NCI-H128 (cell line): ENCODE results near the gene IGSF22.

Experiments
- DNase-seq: peaks from one replicate; lab custom pipeline; 2025; ENCODE audit not compliant: unreplicated experiment; lab: John Stamatoyannopoulos, UW

The IGSF22 gene

GRCh38 chr11:18745251-18745650, 19.3 kb upstream of the IGSF22 start:
- no peak for DNase-seq

DNA sequence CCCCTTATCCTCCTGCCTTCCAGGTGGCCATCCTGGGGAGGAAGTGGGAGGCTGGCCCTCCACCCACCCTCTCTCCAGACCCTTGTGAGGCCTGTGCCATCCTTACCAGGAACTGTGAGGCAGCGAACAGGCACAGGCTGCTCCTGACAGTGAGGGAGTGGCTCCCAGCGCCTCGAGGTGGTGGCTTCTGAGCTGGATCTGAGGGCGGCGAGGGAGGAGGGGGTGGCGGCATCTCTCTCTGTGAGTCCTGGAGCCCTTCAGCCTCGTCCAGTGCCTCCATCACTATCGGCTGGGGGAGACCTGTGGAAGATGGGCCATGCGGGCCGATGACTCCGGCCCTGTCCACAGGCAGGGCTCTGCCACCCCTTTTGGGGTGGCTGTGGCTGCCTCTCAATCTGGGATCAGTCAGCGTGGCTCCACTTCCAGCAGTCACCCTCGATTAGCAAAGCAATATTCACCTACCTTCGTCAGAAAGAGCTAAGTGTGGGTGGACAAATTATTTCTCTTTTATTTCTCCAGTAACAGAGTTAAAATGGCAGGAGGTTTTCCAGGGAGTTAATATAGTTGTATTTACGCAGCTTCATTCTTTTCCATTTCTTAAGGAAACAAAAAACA, 18.0 kb upstream of the IGSF22 start:
- no peak for DNase-seq

GRCh38 chr11:18743365-18743764, 17.4 kb upstream of the IGSF22 start:
- DNase-seq, result no peak

GRCh38 chr11:18741783-18742182, 15.8 kb upstream of the IGSF22 start:
- no peak for DNase-seq

GRCh38 chr11:18739685-18740084, 13.7 kb upstream of the IGSF22 start:
- DNase-seq, result no peak

DNA sequence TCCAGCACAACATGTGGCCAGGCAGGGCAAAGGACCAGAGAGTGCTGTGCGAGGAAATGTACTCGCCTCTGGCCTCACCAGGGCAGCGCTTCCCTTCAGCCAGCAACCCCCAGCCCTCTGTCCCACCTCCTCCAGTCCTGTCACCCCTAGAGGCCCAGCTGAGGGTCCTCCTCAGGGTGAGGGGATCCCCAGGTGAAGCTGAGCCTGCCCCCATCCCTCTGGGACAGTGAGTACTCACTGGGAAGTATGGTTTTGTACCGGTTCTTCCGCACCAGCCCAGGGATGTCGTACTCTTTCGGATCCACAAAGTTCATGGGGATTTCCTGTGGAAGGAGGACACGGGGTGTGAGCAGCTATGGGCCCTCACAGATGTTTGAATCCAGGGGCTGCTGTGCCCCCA, 11.7 kb upstream of the IGSF22 start:
- no peak for DNase-seq

DNA sequence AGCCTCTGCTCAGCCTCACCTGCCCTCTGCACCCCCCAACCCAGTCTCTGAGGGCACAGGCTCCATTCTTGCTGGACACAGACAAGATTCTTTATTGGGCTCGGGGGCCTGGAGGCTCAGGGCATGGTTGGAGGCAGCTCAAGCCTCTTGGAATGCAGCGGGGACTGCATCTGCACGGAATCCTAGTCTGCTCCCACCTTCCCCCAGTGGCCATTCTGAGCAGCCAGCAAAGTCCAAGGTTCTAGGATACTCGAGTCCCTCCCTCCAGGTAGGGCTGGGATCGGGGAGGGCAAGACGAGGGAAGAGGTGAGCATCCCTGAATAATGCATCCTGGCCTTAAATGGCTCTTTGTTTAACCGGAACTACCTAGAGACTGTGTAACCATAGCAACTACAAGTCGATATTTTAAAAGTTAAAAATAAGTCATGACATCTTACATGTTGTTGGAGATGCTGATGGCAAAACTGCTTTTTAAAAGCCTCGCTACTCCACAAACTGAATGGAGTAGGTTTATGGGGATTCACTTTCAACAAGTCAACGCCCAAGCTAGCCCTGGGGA, 10.7 kb upstream of the IGSF22 start:
- DNase-seq, result no peak

GRCh38 chr11:18733202-18733601, 7.2 kb upstream of the IGSF22 start:
- no peak for DNase-seq

DNA sequence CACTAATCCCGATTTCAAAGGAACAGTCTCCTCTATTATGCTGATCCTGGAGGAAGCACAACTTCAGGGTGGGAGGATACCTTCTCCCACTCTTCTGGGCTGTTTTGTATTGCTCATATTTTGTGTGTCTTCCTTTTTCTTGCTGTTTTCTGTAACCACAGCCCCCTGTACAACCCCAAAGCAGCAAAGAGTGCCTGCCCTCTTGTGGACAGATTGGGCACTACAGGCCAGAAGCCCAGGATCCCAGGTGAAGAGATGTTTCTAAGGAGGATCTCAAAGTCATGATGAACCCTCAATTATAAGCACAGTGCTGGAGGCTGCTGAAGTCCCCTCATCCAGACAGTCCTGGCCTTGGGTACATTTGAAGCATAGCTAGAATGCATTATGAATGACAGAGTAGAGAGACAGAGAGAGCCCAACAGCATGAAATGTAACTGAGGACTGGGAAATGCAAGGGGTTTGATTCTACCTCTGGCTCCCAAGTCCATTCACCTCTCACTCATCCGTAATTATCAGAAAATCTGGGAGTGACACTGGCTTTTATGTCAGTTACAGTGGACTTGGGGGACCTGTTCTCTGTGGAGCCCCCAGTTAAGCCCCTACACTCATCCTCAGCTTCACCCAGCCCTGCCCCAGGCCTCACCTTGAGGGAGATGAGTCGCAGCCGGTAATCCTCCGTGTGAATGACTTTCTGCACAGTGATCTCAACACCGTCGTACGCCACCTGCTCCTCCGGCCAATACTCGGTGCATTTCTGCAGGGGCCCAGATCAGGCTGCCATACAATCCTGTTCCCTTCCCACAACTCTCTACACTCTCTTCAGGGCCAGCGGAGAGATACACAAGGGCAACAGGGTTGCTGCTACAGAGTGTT, 6.2 kb upstream of the IGSF22 start:
- DNase-seq, result peak; percentile 12

GRCh38 chr11:18731441-18731840, 5.5 kb upstream of the IGSF22 start:
- DNase-seq, result no peak

DNA sequence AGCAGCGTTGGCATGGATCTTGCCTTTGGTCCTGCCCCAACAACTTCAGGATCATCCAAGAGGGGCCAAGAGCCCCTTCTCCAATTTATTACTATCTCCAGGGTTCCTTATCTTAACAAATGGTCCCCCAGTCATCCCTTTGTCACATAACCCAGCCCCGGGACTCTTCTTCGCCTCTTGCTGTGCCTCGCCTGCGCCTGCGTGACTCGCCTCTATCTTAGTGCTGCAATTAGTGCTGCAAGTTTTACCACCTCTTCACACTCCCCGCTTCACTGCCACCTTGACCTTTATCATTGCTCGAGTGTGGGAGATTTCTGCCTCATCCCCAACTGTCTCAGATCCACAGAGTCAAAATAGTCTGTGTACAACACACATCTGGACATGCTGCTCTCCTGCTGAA, 4.0 kb upstream of the IGSF22 start:
- DNase-seq, result no peak

- DNase-seq, result no peak
Measured at GRCh38 chr11:18729426-18729825, 3.4 kb upstream of the IGSF22 start.

GRCh38 chr11:18728658-18729057, 2.7 kb upstream of the IGSF22 start:
- DNase-seq, result no peak

DNA sequence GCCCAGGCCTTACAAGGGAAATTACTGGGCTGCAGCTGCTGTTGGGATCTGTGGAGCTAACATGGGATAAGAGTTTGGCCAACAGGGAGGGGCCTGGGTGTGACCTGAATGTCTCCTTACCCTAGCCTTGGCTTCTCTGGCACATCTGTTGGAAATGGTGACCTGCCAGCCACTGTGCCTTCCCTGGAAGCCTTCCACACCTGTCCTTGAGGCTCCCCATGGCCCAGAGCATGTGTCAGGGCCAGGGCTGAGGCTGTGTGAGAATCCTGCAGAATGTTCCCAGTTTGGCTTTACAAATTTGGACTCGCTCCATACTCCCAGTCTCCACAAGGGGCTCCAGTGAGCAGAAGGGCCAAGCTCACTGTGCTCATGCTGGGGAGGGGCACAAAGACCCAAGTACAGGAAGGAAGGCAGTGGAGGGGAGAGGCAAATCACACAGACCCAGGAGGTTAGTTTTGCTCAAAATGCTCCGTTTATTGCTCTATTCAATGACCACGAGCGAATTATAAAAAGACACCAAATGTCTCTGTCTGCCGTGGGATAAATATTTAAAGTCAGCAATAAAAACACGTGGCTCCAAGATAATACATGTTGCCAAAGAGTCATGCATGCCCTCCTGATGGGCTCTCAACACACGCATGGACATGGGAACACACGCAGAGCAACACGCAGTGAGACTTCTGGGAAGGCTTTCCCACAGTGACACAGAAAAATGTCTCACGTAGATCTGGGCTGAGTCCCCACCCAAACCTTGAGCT, 1.7 kb upstream of the IGSF22 start:
- no peak for DNase-seq

- DNase-seq, result no peak
Measured at GRCh38 chr11:18723991-18724390, 2.0 kb downstream of the IGSF22 start.

GRCh38 chr11:18722293-18722637, 3.7 kb downstream of the IGSF22 start:
- no peak for DNase-seq

DNA sequence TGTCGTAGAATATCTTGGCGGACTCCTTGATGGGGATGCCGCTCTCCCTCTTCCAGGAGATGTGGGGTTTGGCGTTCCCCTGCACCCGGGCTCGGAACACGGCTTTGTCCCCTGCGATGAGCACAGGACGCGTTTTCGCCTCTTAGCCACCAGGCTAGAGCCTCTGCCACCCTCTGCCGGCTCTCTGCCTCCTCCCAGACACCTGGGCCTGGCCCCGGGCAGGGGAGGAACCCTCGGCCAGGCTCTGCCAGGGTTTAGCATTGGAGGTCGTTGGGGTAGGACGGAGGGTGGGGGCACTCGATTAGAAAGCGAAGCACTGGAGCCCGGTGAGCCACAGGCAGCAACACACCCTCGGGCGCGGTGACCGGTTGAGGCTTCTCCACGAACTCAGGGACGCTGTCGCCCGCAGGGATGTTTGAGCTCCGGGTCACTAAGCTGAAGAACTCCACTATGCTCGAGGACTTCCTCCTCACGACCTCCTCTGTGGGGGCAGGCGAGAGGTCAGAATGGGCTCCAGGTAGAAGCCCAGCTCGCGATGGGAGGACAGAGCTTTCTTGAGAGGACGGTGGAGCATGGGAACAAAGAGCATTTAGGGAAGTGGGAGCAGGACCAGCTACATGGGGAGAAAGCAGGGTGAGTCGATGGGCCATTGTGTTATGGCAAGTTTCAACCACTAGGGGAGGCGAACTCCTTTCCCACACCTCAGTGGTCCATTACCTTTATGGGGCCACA, 4.3 kb downstream of the IGSF22 start:
- peak; percentile 17 for DNase-seq

DNA sequence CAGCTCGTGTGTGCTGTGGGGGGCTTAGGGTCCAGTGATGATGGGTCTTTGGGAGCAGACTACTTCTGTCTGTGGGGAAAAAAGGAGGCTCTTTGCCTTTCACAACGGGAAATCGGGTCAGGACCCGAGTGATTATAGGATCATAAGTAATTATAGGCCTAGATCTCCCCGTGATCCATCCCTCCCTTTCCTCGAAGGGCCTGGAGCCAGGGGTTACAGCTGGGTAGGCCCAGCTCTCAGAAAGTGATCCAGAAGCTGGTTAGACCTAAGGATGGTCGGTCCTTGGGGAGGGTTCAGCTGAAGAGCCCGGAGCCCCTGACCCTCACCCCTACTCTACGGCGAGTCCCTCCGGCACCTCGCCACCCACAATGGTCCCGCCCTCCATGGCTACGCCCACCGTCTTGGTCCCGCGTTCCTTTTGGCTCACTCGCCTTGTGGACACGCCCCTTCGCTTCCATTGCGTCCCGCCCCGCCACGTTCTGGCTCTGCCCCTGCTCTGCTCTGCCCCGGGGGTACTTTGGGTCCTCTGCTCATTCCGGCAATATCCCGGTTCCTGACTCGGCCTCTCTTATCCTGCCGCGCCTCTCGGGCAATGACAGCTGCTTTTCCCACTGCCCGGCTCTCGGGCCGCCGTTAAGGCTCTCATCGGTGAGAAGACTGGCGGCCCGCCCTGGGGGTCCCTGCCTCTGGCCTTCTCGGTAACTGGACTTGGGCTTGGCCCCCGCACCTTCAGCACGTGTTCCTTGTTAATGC, 5.0 kb downstream of the IGSF22 start:
- DNase-seq, result peak; percentile 47

GRCh38 chr11:18720091-18720807, 5.7 kb downstream of the IGSF22 start:
- no peak for DNase-seq

DNA sequence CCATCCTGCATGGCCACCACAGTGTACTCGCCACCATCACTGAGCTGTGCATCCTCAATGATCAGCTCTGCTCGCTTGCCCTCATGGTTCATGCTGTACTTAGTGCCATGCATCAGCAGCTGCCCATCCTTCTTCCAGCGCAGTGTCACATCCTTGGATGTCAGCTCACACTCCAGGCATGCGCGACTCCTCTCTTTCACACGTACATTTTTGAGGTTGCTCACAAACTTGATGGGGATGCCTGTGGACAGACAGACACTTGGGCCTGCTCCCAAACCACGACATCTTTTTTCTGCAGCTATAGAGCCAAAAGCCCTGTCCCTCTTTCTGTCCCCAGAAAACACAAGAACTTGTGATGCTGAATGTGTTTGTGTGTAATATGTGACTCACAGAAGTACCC, 10.5 kb downstream of the IGSF22 start:
- DNase-seq, result no peak
